Forelimb muscle (tissue), 1 donor: ENCODE data around the gene DCHS1. TPM values are rescaled to one million over a fixed set of nuclear protein-coding genes. Genes with fewer than 3 reads are reported as not detected.
A peak's percentile ranks its signal among the peaks of the same experiment; 100 is the strongest.

Experiments
- DNase-seq: peaks from one replicate; pipeline ENCODE4 v3.0.0-alpha.2; 2013; ENCODE audit warnings: low read depth
- polyA plus RNA-seq: library from polyadenylated mRNA; unstranded; fragments of 120-200 nt; gene quantifications from one replicate; pipeline ENCODE4 v1.2.1, GENCODE V29; 2013; ENCODE audit not compliant: insufficient read length

The DCHS1 gene
- polyA plus RNA-seq, 1 donor: 35.8 TPM

- no peak for DNase-seq
These were observed 18.1 kb upstream of the DCHS1 start for GRCh38 chr11:6673523-6674218.

GRCh38 chr11:6671991-6672390, 16.4 kb upstream of the DCHS1 start:
- no peak for DNase-seq

GRCh38 chr11:6670202-6670830, 14.7 kb upstream of the DCHS1 start:
- no peak for DNase-seq

- no peak for DNase-seq
These were observed 12.2 kb upstream of the DCHS1 start for GRCh38 chr11:6667733-6668374.

GRCh38 chr11:6666302-6667183, 10.9 kb upstream of the DCHS1 start:
- DNase-seq: no peak

GRCh38 chr11:6664551-6664950, 8.9 kb upstream of the DCHS1 start:
- peak; percentile 71 for DNase-seq

GRCh38 chr11:6663794-6664469, 8.3 kb upstream of the DCHS1 start:
- no peak for DNase-seq

- DNase-seq: no peak
These were observed 5.1 kb upstream of the DCHS1 start for GRCh38 chr11:6660712-6661111.

- no peak for DNase-seq
These were observed 3.0 kb upstream of the DCHS1 start for GRCh38 chr11:6658647-6659046.

- no peak for DNase-seq
These were observed 1.7 kb upstream of the DCHS1 start for GRCh38 chr11:6657346-6657745.

- no peak for DNase-seq
These were observed 1.3 kb upstream of the DCHS1 start for GRCh38 chr11:6656936-6657335.

GRCh38 chr11:6656584-6656915, 941 bp upstream of the DCHS1 start:
- DNase-seq: no peak

GRCh38 chr11:6655020-6655789, 404 bp downstream of the DCHS1 start:
- DNase-seq: no peak

- DNase-seq: no peak
These were observed 1.2 kb downstream of the DCHS1 start for GRCh38 chr11:6654281-6655019.

- no peak for DNase-seq
These were observed 2.0 kb downstream of the DCHS1 start for GRCh38 chr11:6653656-6654055.

- DNase-seq: no peak
These were observed 2.5 kb downstream of the DCHS1 start for GRCh38 chr11:6653097-6653496.

- DNase-seq: no peak
These were observed 3.4 kb downstream of the DCHS1 start for GRCh38 chr11:6652182-6652581.

GRCh38 chr11:6650980-6651379, 4.6 kb downstream of the DCHS1 start:
- DNase-seq: no peak

- DNase-seq: no peak
These were observed 5.5 kb downstream of the DCHS1 start for GRCh38 chr11:6650104-6650503.

GRCh38 chr11:6648501-6648900, 7.1 kb downstream of the DCHS1 start:
- no peak for DNase-seq
